WTC11 (cell line): ENCODE results near the gene ID4.

Source experiments
- CTCF ChIP-seq: fragments of 200-600 bp; IDR thresholded peaks from 2 replicates; pipeline ENCODE4 v1.8.0; 2022; ENCODE audit warnings: antibody characterized with exemption
- JUN ChIP-seq: sonication (generic); formaldehyde crosslinking; IDR thresholded peaks from 2 replicates; pipeline ENCODE4 v1.8.0; 2023; ENCODE audit warnings: mild to moderate bottlenecking, missing genetic modification reagents
- ZBTB43 ChIP-seq: sonication (generic); formaldehyde crosslinking; IDR thresholded peaks from 2 replicates; pipeline ENCODE4 v1.8.1; 2023; ENCODE audit warnings: mild to moderate bottlenecking, missing genetic modification reagents

- TF ChIP-seq CTCF (no peak), ZBTB43 (CRISPR knock-in tag) (no peak), JUN (CRISPR knock-in tag) (no peak)
These were observed 47.9 kb upstream of the ID4 start for GRCh38 chr6:19789100-19789803.
